Frontal cortex (tissue), 4 donors: ENCODE results near the gene SPECC1L. TPM values are rescaled to one million over a fixed set of nuclear protein-coding genes. Genes with fewer than 3 reads are reported as not detected.
"Not testable (repeated sequence)": the region's sequence is repeated elsewhere in the genome, so short reads cannot be mapped to it uniquely, and the experiment has no call there.

Experiments used
- DNase-seq, 2 donors: peaks; one replicate each; pipeline ENCODE4 v3.0.0; 2012; ENCODE audit warnings: low spot score in 2 of 2
- FAIRE-seq: peaks from 2 replicates; lab custom pipeline; 2012; peaks lifted over from hg19 to GRCh38; lab: Jason Lieb, UNC
- total RNA-seq: library from RNA; depleted of rRNA; stranded (reverse); fragments of >200 nt; gene quantifications from one replicate; pipeline ENCODE4 v1.2.3, GENCODE V29; 2014
- donor health status: control.
- donor health status: control.
- donor health status: control.

Gene SPECC1L
- total RNA-seq, 1 donor from 2014 or later: 47.7 TPM

GRCh38 chr22:24245030-24245431 lies 25.6 kb upstream of the SPECC1L start, which contains the start of gene GGT5:
Gene GGT5, minus strand, starts transcription at chr22:24245082. Its CDS starts 357 bp downstream, at chr22:24244725.
- not testable (repeated sequence) for FAIRE-seq, DNase-seq

- not testable (repeated sequence) for DNase-seq, FAIRE-seq
Observed at GRCh38 chr22:24245584-24246561, 24.8 kb upstream of the SPECC1L start.

- no peak for FAIRE-seq
- no peak for DNase-seq
Observed at GRCh38 chr22:24247011-24247507, 23.6 kb upstream of the SPECC1L start.

- peak; percentile 76 to 96 for DNase-seq
- FAIRE-seq: no peak
Observed at GRCh38 chr22:24247564-24248344, 22.9 kb upstream of the SPECC1L start.

DNA sequence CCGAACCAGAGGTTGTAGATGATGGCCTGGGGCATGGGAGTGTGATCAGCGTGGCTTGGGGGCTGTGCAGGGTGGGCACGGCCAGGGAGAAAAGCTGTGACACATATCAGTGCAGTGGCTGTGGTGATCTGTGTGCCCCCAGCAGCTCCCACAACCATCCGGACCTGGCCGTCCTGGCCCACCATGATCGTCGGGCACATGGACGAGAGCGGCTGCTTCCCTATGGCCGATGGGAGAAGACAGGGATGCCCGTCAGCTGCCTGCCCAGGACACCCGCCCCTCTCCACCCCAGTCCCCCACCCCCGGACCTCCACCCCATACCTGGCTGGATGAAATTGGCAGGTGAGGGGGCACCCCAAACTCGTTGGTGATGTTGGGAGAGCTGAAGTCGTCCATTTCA lies 22.0 kb upstream of the SPECC1L start:
- not testable (repeated sequence) for FAIRE-seq, DNase-seq

- not testable (repeated sequence) for FAIRE-seq, DNase-seq
Observed at GRCh38 chr22:24249413-24249812, 21.2 kb upstream of the SPECC1L start.

- not testable (repeated sequence) for DNase-seq, FAIRE-seq
Observed at GRCh38 chr22:24251286-24251685, 19.3 kb upstream of the SPECC1L start.

- not testable (repeated sequence) for FAIRE-seq, DNase-seq
Observed at GRCh38 chr22:24253126-24253525, 17.5 kb upstream of the SPECC1L start.

GRCh38 chr22:24256136-24256535 lies 14.5 kb upstream of the SPECC1L start:
- not testable (repeated sequence) for DNase-seq, FAIRE-seq

- DNase-seq, FAIRE-seq: not testable (repeated sequence)
Observed at GRCh38 chr22:24256736-24257135, 13.9 kb upstream of the SPECC1L start.

GRCh38 chr22:24259459-24259858 lies 11.2 kb upstream of the SPECC1L start:
- not testable (repeated sequence) for FAIRE-seq, DNase-seq

DNA sequence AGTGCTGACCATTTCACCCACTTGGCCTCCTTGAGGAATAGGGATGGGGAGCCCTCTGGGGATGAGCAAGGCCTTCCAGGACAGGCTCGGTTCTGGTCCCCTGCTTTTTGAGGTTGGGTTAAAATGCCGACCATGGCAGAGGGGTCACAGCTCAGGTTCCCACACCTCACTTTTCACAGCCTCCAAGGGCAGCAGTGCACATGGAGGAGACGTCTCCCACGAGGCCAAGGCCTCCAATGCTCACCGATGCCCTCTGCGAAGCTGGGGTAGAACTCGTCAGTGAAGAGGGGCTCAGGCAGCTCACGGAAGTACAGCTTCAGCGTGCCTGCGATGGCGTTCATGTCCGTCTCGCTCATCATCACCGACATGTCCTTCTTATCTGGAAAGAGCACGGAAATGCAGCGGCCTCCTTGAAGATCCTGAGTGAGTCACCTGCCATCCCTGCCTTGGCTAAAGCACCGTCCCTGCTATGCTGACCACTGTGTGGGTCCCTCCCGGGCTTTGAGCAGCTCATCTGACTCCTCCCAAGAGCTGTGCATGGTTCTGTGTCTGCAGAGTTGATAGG lies 8.4 kb upstream of the SPECC1L start:
- not testable (repeated sequence) for FAIRE-seq, DNase-seq

GRCh38 chr22:24263479-24263878 lies 7.2 kb upstream of the SPECC1L start:
- FAIRE-seq, DNase-seq: not testable (repeated sequence)

- not testable (repeated sequence) for DNase-seq, FAIRE-seq
Observed at GRCh38 chr22:24264329-24264896, 6.2 kb upstream of the SPECC1L start.

DNA sequence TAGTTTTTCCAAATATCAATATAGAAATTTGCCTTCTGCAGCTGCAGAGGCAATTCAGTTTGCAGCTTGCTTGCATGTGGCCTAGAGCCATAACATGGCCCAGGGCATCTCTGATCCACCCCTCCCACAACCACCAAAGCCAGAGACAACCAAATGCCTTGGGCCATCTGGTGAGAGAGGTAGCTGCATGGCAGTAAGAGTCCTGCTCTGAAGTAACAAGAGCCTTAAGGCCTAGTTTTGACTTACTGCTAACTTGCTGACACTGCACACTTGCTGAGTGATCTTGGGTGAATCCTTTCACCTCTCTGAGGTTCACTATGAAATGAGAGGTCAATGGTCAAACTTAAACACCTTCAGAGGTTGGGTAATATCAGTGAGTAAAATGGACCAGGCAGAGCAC lies 4.9 kb upstream of the SPECC1L start:
- FAIRE-seq: no peak
- DNase-seq: no peak

DNA sequence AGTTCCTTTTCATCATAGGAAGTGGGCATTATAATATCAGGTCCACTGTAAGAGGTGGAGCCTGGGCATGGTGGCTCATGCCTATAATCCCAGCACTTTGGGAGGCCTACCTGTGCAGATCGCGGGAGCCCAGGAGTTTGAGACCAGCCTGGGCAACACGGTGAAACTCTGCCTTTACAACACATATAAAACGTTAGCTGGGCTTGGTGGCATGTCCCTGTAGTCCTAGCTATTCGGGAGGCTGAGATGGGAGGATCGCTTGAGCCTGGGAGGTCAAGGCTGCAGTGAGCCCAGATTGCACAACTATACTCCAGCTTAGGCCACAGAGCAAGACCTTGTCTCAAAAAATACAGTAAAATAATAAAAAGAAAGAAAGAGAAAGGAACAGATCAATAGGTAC lies 4.1 kb upstream of the SPECC1L start:
- DNase-seq, FAIRE-seq: not testable (repeated sequence)

- DNase-seq (no peak), FAIRE-seq (no peak)
Observed at GRCh38 chr22:24271386-24271854, 789 bp downstream of the SPECC1L start.

DNA sequence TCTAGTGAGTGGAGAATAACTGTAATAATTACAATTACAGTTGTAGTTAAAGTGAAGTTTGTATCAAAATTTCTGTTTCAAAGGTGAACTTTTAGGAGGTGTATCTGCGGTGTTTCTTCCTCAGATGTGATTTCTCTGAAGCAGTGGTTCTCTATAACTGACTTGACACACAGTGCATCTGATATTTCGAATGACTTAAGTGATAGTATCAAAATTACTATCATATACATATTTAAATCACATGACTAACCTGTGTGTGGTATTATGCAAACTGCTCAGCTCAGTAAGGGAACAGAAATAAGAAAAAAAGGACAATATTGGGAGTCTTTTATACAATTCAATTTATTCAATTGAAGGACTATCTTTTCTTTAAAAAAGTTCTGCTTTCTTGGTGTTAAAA lies 2.4 kb downstream of the SPECC1L start:
- DNase-seq, FAIRE-seq: not testable (repeated sequence)

GRCh38 chr22:24273906-24274305 lies 3.3 kb downstream of the SPECC1L start:
- not testable (repeated sequence) for FAIRE-seq, DNase-seq
